Activated effector memory CD4-positive, alpha-beta T cell treated with anti-CD3 and anti-CD28 coated beads, Interleukin-2, amount 50 U/mL, for 16 hours (primary cell): ENCODE measurements around the gene LASP1.
A peak's percentile ranks its signal among the peaks of the same experiment; 100 is the strongest.

ENCODE experiments used
- DNase-seq: peaks from one replicate; pipeline ENCODE4 v3.0.0-alpha.2; 2020

The LASP1 gene

DNA sequence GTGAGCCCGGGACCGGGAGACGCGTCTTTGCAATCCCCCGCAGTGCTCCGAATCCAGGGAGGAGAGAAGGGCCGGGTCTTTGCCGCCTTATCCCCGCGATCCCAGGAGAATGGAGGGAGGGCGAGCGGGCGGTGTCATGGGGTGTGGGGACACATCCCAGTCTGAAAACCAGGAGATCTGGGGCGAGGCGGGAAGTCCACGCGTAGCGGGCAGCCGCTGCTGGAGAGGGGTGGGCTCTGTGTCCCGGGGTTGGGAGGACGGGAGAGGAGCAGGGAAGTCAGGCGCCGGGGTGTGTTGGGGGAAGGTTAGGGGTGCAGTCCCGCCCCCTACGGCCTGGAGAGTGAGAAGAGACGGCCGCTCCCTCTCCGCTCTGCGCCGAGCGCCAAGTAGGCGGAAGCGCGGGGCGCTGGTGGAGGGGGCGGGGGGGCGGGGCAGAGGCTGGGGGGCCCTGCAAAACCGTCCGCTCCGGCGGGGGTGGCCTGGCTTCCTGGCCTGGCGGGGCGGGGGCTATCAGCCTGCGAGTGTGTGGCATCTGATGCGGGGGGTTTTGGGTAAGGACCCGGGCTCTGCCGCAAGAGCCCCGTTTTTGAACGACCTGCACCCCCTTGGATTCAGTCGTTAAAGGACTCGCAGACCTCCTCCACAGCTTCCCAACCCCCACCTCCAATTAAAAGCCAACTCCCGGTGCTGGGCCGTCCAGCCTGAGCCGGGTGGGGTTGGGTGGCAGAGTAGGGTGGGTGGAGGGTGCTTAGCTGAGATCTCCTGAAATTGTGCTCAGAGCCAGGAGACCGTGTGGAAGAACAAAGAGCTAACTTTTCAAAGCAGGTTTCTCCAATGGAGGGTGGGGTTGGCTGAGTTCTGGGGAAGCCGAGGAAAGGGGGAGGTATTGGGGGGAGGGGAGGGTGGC, 654 bp downstream of the LASP1 start:
- peak; percentile 89 for DNase-seq

DNA sequence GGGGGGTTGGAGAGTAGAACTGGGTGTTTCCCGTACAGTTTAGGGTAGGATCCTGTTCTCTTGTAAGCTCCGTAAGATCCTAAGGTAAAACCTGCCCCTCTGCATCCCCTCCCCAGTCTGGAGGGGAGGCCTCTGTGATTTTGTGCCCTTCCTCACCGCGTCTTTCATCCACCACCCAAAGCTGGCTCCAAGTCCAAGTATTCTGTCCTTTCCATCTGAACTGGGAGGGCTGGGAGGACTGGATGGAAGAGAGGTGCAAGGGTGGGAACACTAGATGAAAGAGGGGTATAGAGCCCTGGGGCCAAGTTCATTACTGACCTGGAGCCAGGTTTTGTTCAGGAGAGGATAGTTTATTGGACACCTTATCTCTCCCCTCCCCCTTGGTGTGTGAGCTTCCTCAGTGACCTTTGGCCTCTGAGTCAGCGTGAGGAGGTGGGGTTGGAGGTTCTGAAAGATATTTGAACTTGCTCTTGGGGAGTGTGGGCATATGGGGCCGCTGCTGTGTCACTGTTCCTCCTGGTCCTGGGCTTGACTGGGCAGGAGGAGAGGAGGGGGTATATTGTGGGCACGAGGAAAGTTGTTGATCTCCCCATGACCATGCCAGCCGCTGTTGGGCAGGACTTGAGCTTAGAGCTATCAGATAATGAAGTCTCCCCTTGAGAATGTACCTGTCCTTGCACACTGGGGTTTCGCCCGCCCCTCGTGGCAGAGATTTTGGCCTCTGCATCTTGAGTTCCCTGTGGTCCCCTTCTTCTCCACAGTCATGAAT, 1.6 kb downstream of the LASP1 start:
- DNase-seq = peak; percentile 92

DNA sequence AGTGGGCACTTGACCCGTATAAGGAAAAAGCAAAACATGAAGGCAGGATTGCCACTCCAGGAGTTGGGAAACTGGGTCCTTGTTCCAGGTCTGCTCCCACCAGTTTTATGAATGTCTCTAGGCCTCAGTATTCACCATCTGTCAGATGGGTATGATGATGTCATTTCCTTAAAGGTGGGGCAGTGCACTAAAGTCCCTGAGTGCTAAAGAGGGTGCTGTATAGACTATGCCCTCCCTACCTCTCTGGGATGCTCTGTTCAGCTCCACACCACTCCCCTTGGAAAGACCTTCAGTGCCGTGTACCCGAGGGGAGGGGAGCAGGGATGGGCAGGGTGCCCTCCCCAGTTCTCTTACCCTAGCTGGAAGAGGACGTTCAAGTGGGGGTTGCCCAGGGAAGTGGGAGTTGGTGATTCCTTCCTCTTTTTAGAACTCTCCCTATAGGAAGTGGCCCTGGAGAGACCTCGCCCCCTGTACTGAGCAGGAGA, 2.2 kb downstream of the LASP1 start:
- no peak for DNase-seq

DNA sequence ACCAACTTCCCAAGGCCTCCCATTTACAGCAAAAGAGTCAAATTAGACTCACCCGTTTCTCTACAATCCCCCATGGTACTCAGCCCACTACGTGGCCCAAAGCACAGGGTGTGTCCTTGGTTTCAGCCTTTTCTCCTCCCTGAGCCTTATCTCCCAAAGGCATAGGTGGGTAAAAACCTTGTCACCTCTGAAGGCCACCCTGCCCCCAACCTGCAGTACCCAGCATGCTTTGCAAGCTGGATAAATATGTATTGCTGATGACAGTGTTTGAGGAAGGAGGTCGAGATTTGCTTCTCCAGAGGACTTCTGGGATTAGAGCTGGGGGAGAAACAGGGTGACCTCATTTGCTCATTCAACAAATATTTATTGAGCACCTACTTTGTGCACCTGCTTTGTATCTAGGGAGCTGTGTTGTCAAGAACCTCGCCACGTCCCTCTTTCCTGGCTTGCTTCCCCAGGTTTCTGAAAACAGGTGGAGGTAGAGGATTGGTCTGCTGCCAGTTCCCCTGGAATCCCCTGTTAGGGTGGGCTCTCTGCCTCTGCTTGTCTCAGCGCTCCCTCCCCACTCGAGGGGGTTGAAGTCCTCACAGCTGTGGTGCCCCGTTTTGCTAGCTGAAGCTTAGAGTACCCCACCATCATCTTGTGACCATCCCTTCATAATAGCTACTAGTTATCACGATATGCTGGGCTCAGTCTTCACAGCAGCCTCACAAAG, 3.0 kb downstream of the LASP1 start:
- DNase-seq = no peak

DNA sequence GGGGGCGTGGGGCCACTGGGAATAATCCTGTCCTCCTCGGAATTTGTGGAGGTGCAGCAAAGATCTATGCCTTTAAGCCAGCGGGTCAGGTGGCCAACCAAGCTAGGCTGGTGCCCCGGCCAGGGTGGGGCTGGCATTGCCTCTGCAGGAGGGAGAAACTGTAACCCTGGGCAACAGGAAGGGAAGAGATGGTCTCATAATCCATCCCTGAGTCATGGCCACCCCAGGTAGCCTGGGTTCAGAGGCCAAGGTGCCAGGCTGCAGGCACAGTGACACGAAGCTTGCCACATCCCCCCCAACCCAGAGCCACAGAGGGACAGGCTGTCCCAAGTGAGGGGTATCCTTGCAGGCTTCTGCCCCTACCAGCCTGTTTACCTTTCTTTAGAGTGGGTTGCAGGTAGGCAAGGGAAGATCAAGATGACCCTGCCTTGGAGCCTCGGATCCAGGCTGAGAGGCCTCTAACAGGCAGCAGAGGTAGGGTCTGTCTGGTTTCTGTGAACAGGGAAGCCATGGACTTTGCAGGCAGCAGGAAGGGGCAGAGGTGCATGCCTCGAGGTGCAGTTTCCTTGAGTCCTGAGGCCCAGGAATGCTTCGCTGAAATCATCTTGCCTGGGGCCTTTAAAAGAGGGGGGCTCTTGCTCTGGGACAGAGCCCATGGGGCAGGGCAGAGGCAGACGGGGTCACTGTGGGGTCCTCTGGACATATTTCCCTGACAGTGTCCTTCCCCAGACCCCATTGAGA, 4.0 kb downstream of the LASP1 start:
- no peak for DNase-seq

DNA sequence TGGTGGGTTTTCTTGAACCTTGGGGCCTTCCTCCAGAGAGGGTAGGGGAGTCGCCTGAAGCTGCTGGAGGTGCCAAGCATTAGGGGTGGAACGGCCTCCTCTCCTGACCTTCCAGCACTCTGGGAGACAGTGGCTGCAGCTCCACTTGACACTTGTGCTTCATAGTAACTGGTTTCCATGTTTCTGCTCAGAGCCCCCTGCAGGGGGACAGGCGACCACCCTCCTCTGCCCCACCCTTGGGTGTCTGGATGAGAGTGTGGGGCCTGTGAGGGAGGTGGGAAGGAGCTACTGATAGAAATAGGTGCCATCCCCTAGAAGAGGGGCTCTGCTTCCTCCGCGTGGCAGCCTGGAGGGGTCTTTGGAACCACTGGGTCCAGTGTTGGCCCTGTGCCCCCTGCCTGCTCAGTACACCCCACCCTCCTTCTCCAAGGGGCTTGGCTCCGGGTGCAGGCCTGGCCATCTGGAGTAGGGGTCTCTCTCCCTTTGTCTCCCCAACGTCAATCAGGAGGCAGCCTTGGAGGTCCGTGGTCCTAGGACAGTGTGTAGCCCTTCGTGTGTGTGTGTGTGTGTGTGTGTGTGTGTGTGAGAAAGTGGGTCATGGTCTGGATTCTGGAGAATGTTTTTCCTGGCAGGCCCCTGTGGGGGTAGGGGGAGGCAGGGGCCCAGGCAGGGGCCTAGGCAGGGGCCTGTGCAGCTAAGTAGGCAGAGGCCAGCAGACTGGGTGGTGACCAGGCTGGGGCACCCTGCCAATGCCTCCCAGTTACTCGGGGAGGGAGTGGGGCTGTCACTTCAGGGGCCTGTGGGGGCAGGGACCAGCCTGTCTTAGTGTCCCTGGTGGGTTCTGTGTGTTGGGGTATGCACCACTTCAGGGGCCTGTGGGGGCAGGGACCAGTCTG, 4.9 kb downstream of the LASP1 start:
- no peak for DNase-seq

DNA sequence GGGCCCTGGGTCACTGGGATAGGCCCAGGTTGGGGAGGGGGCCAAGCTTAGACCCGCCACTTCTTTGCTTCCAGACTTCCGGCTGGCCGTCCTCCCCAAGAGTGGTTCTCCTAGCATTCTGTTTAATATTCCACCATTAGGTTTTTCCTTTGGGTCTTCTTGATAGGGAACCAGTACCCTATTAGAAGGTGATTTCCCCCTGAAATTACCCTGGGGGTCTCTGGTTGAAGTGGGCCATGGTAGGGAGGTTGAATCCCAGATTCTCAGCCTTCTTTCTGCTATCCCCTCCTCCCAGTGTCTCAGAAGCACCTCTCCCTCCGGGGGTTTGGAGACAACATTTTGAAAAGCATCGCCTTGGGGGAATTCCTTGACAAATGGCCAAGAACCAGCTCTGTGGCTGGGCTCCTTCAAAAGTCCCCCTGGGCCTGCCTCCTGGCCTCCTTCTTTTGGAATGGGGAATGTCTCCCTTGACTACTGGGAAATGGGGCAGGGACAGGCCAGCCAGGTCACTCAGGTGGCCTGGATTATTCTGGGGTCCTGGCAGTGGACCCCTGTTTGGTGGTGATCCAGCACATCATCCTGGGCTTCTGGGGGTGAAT, 5.7 kb downstream of the LASP1 start:
- no peak for DNase-seq

DNA sequence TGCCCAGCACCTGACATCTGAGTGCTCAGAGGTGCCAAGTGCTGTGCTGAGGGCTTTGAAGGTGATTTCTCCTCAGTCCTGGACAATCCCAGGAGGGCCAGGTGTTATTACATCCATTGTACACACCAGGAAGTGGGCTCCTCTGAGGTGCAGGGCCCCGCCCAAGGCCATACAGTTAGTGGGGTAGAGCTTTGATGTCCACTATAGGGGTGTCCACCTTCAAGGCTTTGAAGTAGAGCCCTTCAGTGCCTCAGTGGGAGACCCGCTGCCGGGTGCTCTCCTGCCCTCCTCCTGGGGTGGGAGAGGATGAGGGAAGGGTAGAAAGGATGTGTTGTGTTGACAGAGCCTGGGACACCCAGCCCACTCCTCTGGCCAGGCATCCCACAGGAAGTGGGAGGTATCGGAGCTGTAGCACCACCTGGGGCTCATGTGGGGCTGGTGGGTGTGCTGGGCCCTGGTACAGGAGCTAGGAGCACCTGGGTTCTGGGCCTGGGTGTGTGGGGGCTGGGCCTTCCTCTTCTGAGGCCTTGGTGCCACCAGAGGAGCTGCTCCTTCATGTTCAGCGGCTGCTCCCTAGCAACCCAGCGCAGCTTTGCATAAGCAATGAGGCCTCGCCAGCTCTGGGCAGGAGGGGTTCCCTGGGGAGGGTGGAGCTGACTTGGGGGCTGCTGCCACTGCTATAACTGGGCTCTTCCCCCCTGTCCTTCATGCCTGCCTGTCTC, 7.4 kb downstream of the LASP1 start:
- DNase-seq = peak; percentile 74

DNA sequence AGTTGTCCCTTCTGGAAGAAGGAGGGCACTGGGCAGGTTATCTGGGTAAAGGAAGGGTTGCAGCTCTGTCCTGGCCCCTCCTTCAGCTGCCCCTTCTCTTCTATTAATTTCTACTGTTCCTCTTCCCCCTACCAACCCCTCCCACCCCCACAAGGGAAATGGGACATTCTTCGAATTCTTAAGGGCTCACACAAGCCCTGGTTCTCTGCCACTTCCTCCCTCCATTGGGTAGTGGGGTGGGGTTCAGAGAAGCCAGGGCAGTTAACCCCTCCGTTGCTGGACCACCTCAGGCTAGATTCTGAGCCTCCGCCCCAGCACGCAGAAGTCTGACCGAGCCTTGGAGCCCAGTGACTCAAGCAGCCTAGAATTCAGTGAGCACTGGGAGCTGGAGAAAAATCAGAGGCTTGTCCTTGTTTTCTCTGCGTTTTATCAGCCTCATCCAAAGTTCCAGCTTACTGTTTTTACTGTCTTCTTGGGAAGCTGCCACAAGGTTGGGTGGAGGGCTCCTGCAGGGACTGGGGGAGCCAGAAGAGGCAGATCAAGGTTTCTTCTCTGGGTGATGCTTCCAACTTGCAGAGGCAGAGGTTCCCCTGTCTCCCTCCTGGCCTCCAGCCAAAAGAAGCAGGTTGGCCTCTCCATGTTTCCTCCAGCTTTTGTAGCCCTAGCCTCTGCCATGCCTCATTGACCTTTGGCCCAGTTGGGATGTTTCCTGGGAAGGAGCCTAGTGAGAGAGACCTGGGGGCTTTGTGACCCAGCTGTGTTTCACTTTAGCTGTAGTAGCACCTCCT, 10.2 kb downstream of the LASP1 start:
- DNase-seq = no peak

DNA sequence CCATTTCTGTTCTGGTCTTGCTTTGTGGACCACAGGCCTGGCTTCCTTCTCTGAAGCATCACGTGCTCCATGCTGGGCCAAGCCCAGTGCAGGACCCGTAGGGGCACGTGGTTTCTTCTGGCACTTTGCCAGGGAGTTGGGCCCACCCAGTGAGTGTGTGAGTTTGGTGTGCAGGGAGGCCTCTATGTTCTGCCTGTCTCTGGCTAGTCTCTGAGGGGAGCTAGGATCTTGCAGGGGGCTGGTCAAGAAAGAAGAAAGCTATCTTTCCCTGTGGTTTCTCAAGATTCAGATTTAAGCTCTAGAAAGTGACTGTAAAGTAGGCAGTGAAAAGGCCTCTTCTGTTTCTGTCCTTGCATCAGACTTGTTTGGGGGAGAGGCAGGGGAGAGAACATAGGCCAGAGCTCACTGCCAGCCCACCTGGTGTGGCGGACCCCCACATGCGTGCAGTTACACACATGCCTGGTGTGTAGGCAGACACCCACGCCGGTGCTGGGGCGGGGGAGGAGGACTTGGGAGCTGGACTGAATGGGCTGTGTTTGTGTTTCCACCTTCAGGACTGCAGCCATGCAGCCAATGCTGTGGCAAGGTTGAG, 11.8 kb downstream of the LASP1 start:
- no peak for DNase-seq

DNA sequence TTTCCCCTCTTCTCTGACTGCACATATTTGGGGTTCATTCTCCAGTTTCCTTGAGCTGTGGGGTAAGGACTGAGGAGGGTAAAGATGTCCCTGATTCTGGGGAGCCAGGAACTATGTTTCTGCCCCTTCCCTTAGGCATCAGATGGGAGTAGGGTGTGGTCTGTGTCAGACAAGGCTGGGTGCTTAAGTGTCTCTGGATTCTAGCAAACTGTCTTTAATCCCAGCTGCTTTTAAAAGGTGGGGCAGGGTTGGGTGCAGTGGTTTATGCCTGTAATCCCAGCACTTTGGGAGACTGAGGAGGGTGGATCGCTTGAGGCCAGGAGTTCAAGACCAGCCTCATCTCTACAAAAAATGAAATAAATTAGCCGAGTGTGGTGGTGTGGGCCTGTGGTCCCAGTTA, 13.0 kb downstream of the LASP1 start:
- no peak for DNase-seq

DNA sequence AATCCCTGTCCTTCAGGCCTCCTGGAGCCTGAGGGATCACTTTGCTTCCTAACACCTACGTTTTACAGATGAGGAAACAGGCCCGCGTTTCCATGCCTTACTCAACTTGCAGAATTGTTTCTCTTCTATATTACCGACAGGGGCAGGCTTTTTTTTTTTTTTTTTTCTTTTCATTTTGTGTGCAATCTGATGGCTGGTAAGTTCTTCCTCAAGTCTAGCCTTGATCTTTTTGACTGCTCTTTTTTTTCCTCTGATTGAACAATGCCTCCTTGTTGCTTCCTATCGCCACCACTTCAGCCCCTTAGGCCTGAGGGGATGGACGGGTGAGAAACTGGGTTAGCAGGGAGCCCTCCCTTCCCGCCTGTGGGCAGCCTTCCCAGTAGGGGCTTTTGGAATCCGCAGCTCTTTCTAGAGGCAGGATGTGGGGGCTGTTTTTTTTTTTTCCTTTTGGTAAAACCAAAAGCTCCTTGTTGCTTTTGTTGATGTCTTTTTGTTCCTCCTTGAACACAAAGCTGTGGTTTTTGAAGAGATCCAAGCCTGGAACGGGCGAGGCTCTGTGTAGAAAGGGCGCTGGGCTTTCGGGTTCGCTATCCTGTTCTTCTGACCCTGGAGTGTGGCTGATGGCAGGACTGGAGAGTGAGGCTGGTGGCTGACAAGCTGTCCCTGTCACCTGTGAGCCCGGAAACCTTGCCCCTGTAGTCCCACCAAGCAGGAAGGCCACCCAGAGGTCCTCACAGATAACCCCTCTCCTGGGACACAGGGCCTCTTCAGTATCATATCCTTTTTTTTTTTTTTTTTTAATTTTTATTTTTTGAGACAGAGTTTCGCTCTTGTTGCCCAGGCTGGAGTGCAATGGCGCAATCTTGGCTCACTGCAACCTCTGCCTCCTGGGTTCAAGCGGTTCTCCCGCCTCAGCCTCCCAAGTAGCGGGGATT, 14.0 kb downstream of the LASP1 start:
- DNase-seq = no peak

DNA sequence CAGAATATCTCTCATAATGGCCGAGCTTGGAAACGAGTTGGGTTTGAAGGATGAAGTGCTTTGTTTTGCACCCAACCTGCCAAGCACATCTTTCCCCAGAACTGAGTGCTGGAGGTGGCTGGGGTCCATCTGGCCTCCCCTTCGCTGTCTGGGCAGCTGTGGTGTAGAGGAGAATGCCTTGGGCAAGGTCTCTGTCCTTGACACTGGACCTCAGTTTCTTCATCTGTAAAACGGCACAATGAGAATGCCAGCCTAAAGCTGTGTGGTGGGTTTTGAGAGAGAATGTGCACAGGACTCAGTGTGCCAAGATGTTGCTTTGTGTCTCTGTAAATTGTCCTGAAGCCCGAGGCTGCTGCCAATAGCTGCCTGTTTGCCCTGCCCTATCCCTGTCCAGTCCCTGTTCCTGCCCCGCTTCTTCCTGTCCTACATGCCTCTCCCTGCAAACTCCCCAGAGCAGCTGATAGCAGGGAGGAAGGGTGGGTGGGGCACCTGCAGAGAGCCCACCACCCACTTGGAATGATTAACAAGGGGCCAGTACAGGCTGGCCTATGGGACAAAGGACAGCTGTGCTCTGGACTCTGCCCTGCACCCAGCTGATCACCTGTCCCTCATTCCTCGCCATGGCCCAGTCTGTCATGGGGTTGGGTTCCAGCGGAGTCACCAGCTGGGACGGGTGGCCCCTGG, 15.3 kb downstream of the LASP1 start:
- no peak for DNase-seq

DNA sequence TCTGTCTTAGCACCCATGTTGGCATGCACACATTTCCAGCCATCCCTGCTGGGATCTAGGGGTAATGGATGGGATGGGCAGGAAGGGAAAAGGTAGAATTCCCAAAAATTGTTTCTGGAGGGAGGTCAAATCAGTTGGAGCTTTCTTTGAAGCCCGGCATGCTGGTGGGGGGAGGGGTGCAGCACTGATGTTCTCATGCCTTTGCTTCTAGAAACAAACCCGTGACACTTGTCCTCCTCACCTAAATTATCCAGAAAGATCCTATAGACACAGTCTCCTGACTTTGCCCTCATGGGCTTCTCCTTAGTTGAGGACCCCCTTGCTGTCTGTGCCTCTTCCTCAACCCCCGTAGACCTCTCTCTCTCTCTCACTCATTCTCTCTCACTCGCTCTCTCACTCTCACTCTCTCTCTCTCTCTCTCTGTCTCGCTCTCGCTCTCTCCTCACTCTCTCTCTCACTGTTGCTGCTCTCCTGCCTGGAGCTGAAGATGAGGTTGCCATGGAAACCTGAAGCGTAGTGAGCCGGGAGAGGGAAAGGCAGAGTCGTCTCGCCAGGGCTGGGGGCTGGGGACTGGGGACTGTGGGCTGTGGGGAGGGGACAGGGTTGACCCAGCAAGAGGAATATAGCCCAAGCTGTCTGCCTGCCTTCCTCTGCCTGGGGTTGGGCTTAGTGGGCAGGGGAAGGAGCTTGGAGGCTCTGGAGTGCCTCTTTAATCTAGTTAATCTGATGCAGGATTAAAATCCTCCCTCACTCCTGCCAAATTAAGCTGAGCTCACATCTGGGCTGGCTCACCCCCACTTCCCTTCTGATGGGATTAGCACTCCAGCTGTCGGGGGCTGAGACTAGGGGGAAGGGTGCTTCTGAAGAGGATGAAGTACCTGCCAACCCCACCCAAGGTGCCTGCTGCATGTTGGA, 16.1 kb downstream of the LASP1 start:
- no peak for DNase-seq

DNA sequence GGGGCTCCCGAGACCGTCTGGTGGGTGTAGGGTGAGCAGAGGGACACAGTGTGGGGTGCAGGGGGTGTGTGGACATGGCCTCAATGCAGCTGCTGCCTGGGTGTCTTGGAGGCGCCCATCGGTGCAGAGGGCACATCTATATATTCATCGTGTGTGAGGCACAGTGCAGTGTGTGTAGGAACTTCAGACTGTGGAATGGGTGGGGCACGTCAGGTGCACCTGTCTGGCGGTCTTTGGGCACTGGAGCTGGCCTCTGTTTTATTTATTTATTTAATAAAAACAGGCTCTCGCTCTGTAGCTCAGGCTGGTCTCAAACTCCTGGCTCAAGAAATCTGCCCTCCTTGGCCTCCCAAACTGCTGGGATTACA, 16.8 kb downstream of the LASP1 start:
- DNase-seq = no peak

DNA sequence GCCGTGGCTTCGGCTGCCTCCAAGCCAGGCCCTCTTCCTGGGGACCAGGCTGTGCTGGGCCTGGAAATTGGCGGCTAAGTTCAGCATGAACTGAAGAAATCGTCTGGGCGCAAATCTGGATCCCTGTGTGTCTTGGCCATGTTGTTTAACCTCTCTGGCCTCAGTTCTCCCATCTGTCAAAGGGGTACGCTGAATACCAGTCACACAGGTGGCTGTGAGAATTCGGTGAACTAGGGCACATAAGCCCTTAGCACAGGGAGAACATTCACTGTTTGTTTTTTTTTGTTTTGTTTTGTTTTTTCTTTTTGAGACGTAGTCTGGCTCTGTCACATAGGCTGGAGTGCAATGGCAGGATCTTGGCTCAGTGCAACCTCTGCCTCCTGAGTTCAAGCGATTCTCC, 19.0 kb downstream of the LASP1 start:
- no peak for DNase-seq
